Activated naive CD4-positive, alpha-beta T cell treated with anti-CD3 and anti-CD28 coated beads, Interleukin-2, amount 50 U/mL, for 72 hours (primary cell): ENCODE results near the gene PPFIBP2. TPM values are rescaled to one million over a fixed set of nuclear protein-coding genes. Genes with fewer than 3 reads are reported as not detected.

Experiments
- ATAC-seq, 2 donors: fragments of 150-1000 bp; cut with Tn5 transposase; 2 replicates each; pipeline ENCODE4 v1.10.0; 2021; ENCODE audit warnings: mild to moderate bottlenecking in 2 of 2, moderate library complexity in 2 of 2
- DNase-seq, 2 donors: peaks; one replicate each; pipeline ENCODE4 v3.0.0; 2021 to 2022; ENCODE audit warnings: low spot score in 2 of 2
- H3K27ac Mint-ChIP-seq, 2 donors: one replicate each; pipeline ENCODE4 v1.8.0; 2022; ENCODE audit warnings: mild to moderate bottlenecking in 2 of 2, mixed read lengths in 2 of 2
- H3K36me3 Mint-ChIP-seq, 2 donors: one replicate each; pipeline ENCODE4 v1.8.0; 2022; ENCODE audit warnings: mixed read lengths in 2 of 2
- H3K9me3 Mint-ChIP-seq, 2 donors: one replicate each; pipeline ENCODE4 v1.8.0; 2022; ENCODE audit warnings: mixed read lengths in 2 of 2
- total RNA-seq, 2 donors: library from RNA; stranded (reverse); gene quantifications; one replicate each; pipeline ENCODE4 v1.2.3, GENCODE V29; 2022

PPFIBP2 gene
- total RNA-seq, 2 donors from 2014 or later = 13.7 to 19.9 TPM

DNA sequence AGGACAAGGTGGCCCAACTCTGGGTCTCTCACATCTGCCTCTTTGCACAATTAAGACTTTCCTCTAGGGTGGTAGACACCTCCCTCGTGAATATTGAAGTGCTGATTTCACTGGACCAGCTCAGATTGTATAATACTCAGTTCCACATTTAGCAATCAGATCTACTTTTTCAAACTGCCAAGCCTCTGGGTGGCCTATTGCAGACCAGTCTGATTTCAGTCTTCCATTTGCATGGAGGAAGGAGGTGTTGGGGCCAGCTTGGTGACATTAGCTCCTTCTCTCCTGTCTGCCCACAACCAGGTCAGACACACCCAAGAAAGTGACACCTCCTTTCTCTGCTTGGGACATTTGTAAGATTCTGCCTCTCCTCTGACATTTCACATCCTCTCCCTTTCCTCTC, 78.2 kb downstream of the PPFIBP2 start:
- DNase-seq (no peak), ATAC-seq (no peak)
- Mint-ChIP-seq H3K9me3 (no peaks in the 10 kb centered on the region), H3K27ac (no peak overlapping the region), H3K36me3 (no peaks in the 10 kb centered on the region)

DNA sequence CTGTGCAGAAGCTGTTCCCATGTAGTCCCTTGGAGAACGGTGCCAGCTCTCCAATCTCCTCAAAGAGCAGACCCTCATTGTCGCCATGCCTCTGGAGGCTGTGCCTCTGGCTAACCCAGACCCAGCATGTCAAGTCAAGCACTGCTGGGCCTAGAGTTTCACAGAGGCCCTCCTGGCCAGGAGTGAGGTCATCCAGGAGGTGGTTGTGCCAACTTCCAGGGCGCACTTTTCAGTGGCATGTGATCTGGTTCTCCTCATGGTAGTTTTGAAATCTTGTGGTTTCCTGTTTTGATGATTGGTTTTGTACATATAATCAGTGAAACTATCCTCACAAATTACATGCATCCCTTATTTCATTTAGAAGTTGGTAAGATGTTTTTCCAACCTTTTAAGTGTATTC, 78.9 kb downstream of the PPFIBP2 start:
- ATAC-seq (no peak), DNase-seq (no peak)
- Mint-ChIP-seq H3K36me3 (no peaks in the 10 kb centered on the region), H3K27ac (no peak overlapping the region), H3K9me3 (no peaks in the 10 kb centered on the region)

DNA sequence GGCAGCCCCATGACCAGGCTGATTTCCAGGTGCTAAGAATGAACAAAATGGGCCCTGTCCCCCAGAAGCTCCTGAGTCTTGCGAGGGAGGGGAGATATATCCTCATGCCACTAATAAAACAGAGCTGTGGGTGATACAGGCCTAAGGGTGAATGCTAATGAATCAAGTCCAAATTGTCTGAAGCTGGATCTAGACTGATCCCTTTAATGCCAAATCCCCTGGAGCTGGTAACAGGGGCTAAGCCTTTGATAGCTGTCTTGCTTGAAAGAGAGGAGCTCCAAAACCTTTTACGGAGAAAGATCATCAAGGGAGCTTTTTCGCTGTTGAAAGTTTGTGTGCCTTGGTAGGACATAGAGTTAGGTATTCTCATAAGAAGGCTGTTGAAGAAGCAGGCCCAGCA, 79.7 kb downstream of the PPFIBP2 start:
- H3K36me3 Mint-ChIP-seq = no peaks in the 10 kb centered on the region
- no peak for DNase-seq
- H3K9me3 Mint-ChIP-seq = no peaks in the 10 kb centered on the region
- no peak for ATAC-seq
- H3K27ac Mint-ChIP-seq = no peak overlapping the region

DNA sequence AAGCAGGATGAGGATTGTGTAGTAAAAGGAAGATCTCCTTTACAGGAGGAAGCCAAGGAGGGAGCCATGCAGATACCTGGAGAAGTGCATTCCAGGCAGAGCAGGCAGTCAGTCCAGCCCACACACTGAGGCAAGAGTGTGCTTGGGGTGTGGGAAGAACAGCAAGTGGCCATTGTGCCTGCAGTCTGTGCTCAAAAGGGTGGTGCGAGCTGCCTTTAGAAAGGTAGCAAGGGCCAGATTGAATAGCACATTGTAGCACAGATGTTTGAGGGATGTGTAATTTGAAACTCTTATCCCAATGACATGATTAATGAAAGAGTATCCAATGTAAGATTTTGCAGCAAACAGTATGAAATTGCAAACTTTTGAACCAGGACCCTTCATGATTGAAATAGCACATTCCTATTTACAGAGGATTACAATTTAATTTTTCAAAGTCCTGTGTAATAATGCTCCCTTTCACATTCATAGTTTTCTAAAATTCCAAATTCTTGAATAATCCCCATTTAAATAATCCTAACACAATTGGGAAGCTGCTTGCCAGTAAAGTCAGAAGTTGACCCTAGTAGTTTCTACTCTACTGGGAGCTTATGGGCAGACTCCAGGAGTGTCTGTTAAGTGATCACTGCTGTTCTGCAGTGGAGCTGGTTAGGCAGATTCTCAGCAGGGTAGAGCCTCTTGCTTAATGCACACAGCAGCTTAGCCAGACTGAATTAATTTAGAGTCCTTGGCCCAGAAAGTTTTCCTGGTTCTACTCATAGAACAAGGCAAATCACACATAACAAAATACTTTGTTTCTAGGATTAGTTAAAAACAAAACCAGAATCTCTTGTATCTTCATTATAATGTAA, 81.4 kb downstream of the PPFIBP2 start:
- DNase-seq (no peak), ATAC-seq (no peak)
- Mint-ChIP-seq H3K36me3 (peaks cover 0 to 5% of the 10 kb centered on the region in 2 donors), H3K9me3 (no peaks in the 10 kb centered on the region), H3K27ac (no peak overlapping the region)

DNA sequence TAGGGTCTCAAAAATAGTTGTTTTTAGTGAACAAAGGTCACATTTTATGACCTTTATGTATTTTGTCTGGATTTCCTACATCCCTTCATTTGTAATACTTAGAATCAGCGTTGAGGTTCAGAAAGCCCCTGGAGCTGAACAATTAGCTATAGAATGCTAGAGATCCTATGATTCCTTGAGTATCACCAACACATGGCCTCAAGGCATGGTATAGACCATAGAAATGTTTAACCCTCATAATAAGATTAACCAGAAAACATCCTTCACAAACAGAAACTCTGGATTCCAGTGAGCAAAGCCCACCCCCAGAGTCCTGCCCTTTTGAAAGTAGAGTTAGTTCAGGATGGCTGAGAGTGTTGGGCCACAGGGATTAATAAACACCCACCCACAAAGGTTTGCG, 82.2 kb downstream of the PPFIBP2 start:
- H3K9me3 Mint-ChIP-seq = no peaks in the 10 kb centered on the region
- DNase-seq = no peak
- ATAC-seq = no peak
- H3K36me3 Mint-ChIP-seq = peaks cover 0 to 7% of the 10 kb centered on the region in 2 donors
- no peak overlapping the region for H3K27ac Mint-ChIP-seq

DNA sequence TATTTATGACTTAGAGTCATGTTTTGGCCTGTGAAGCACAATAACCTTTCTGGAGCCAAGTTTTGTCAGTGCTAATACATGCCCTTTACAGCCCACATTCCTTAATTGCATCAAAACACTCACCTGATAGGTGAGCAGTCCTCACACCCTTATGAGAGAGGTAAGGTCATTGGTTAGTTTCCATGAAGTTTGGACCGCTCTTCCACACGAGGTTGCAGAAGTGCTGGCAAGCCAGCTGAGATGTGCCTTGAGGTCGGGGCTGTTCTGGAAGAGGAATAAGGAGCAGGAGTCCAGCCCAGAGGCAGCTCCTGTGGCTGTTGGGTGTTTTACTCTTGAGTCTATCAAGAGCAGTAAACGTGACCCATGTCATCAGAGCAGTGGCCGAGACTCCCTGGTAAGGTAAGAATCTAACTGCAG, 83.2 kb downstream of the PPFIBP2 start:
- no peaks in the 10 kb centered on the region for H3K9me3 Mint-ChIP-seq
- no peak for ATAC-seq
- H3K36me3 Mint-ChIP-seq = peaks cover 0 to 7% of the 10 kb centered on the region in 2 donors

DNA sequence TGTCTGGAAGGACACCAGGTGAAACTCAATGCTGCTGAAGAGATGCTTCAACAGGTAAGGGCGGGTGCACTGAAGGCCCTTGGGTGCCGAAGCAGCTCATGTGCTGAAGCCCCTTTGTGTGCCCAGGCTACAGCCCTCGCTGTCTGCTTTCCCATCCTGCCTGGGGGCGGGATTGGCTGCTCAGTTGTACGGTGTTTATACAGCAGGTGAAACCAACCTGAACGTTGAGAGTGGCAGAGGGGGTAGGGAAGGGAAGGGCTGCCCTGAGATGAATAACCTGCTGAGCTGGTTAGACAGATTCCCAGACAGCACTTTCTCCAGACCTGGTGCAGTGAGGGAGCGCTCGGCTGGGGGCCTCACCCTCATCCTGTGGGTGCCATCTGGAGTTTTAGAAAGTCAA, 83.8 kb downstream of the PPFIBP2 start:
- Mint-ChIP-seq H3K36me3 (peaks cover 0 to 7% of the 10 kb centered on the region in 2 donors), H3K27ac (no peak overlapping the region), H3K9me3 (no peaks in the 10 kb centered on the region)
- DNase-seq (no peak), ATAC-seq (no peak)

More for the DNA sequence above, 83.2 kb downstream of the PPFIBP2 start:
- DNase-seq = no peak
- no peak overlapping the region for H3K27ac Mint-ChIP-seq

DNA sequence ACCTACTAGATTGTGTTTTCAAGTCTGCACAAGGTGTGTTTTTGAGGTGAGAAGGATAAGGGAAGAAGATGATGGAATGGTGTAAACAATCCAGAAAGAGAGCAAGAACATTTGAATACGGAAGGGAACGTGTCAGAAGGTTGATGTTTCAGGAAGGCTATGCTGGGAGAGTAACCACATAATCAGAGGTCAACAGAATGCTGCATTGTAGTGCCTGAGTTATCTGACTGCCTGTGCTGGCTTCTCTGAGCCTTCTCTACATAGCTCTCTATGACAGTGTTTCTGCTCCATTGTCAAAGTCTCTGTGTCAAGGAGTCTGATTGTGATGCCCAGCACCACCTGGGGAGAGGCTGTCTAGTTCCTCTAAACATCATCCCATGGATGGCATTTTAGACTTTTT, 85.4 kb downstream of the PPFIBP2 start:
- H3K27ac Mint-ChIP-seq = no peak overlapping the region
- no peaks in the 10 kb centered on the region for H3K9me3 Mint-ChIP-seq

DNA sequence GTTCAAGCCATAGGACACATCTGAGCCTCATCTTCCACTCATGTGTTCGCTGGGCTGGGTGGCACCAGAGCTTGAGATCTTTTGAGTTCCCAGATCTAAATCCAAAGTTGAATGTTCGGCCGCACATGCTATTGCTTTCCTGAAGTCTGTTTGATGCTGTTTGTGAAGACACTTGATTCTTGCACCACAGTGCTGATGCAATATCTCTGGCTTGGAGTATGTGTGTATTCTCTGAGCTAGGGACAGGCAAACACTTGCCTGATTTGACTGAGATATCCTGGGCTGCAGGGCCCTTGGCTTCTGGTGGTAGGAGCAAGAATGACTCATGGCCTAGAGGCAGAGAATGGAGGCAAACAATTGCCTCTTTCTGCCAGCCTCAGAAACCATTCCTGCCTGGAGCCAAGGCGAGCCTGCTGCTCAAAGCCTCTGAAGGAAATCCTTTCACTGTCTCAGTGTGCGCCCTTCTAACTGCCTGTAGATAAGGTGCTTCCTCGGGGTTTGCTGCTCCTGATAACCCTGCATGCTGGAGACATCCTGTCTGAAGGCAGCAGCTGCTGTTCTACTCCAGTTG, 86.5 kb downstream of the PPFIBP2 start:
- DNase-seq (no peak), ATAC-seq (no peak)
- Mint-ChIP-seq H3K36me3 (peaks cover 0 to 7% of the 10 kb centered on the region in 2 donors), H3K27ac (no peak overlapping the region), H3K9me3 (no peaks in the 10 kb centered on the region)

More for the DNA sequence above, 85.4 kb downstream of the PPFIBP2 start:
- H3K36me3 Mint-ChIP-seq = peaks cover 0 to 7% of the 10 kb centered on the region in 2 donors
- ATAC-seq = no peak
- DNase-seq = no peak

DNA sequence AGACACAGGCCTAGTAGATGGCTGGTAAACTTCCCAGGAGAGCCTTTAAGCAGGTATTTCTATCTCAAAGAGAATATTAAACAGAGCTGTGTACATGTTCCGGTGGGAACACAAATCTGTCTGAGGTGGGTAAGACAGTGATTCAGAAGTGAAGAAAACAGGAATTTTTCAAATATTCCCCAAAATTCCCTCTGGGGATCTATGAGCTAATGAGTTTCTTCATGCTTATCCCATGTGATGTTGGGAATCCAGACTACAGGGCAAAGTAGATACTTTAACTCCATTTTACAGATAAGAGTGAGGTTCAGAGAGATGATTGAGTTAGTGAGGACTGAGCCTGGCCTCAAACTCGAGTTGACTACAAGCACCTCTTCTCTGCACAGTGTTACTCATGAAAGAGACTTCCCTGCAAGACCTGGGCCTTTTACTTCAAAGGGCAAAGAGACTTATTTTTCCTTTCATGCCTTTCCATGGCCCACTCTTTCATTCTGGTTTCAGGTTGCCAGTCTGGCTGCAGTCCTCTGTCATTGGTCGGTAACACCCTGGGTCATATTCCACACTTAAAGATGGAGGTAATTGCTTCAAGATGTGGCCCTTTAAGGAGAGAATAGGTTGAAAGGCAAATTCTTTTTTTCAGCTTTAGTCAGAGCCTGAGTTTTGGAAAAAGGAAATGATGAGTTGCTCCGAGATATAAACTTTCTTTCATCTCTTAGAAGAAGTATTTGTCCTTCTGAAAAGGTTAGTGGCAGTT, 89.4 kb downstream of the PPFIBP2 start:
- H3K27ac Mint-ChIP-seq = no peak overlapping the region
- no peak for ATAC-seq
- DNase-seq = no peak
- peaks cover 0 to 7% of the 10 kb centered on the region in 2 donors for H3K36me3 Mint-ChIP-seq
- H3K9me3 Mint-ChIP-seq = no peaks in the 10 kb centered on the region

DNA sequence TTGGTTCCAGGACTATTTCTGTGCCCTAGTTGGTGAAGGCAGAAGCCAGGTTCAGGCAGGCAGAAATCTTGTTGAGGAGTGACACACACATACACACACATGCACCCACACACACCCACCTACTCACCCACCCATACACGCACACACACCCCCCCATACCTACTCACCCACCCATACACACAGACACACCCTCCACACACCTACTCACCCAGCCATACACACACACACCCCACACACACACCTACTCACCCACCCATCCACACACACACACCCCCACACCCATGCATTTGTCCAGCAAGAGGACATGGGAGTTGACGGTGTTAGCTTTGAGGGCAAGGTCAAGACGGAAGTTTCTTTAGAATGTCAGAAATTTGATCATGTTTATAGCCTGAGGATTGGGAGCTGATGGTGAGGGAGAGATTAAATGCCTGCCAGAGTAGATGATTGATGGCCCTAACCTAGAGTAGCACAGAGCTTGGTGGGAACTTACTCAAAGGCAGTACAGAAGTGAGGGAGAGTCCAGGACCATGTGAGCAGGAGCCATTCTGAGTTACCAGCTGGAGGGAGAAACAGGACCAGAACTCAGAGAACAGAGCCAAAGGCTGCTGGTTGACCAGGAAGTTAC, 90.6 kb downstream of the PPFIBP2 start:
- DNase-seq (no peak), ATAC-seq (no peak)
- Mint-ChIP-seq H3K27ac (no peak overlapping the region), H3K36me3 (peaks cover 0 to 7% of the 10 kb centered on the region in 2 donors), H3K9me3 (no peaks in the 10 kb centered on the region)

DNA sequence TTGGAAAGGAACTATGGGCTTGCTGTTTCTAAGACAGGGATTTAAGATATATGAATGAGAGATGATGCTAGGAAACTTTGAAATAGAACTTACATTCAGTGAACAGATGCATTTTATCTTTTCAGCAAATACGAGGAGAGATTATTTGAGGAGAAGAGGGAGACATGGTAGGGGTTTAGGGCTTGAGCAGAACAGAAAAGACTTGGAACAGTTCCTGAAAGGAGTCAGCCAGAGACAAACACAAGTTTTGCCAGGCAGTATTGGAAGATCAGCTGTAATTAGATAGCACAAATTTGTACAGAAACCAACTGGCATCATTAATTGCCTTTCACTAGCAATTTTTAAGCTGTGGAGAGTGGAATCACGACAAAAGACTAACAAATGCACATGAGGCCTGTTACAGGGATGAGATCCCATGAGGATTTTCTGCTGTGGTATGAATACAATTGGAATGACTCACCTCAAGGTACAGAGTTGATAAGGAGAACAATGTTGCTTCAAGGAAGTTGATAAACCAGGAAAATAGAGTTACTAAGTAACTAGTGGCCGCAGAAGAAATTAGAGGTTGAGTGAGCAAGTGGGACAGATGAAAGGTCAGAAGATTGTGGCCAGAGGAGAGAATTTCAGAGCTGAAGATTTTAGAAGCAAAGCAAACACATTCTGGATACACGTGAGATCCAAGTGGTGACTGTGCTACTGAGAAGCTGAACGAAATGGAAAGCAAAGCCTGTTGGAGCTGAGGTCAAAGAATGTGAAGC, 91.6 kb downstream of the PPFIBP2 start:
- DNase-seq (no peak), ATAC-seq (no peak)
- Mint-ChIP-seq H3K9me3 (no peaks in the 10 kb centered on the region), H3K27ac (no peak overlapping the region), H3K36me3 (peaks cover 0 to 5% of the 10 kb centered on the region in 2 donors)

DNA sequence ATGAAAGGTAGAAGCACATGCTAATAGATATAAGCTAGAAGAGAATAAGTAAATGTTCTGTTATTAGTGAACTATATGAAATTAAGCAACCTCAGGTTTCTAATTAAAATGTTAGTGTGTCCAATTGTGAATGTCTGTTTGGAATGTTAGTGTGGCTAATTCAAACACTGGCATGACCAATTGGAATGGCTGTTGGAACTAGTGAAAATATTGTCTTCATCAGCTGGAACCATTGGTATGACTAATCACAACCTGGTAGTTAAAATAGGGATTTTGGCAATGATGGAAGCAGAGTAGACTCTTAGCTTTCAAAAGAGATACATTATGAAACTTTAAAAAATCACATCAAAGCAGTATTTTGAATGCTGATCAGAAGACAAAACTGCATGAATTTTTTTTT, 92.7 kb downstream of the PPFIBP2 start:
- DNase-seq (no peak), ATAC-seq (no peak)
- Mint-ChIP-seq H3K27ac (no peak overlapping the region), H3K9me3 (no peaks in the 10 kb centered on the region), H3K36me3 (peaks cover 0 to 4% of the 10 kb centered on the region in 2 donors)

DNA sequence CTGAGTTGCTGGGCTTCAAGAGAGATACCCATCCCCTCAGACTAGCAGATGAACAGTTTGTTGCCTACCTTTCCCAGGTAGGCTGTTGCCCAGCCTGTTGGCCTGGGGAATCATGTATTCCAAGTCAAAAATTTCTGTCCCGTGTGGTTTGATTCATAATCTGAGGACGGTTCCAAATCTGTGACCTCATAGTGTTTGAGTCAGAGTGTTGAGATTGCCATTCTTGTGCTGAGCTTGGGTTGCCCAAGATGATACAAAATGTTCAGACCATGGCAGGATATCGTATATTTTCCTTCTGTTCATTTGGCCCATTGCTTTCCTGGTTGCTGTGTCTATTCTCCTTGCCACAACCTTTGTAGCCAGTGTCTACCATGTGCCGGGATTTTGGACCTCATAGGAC, 95.2 kb downstream of the PPFIBP2 start:
- DNase-seq (no peak), ATAC-seq (no peak)
- H3K9me3 Mint-ChIP-seq = no peaks in the 10 kb centered on the region
- no peak overlapping the region for H3K27ac Mint-ChIP-seq
- H3K36me3 Mint-ChIP-seq = peaks cover 0 to 12% of the 10 kb centered on the region in 2 donors

DNA sequence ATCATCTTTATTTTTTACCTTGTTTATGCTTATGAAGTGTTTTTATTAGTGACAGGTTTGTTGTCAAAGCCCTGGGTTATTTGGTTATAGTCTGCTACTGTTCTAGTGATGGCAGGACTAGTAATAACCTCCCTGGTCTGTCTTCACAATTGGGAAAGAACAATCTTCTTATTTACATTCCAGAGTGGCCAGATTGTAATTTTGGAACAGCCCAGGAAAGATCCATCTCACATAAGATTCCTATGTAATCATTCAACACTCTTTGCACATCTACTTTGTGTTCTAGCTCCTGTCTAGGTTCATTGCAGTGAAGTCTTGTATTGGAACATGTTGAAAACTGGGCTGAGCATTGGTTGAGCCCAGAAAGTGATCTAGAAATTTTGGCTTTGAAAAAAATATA, 95.7 kb downstream of the PPFIBP2 start:
- Mint-ChIP-seq H3K36me3 (peaks cover 0 to 12% of the 10 kb centered on the region in 2 donors), H3K27ac (no peak overlapping the region), H3K9me3 (no peaks in the 10 kb centered on the region)
- ATAC-seq (no peak), DNase-seq (no peak)

DNA sequence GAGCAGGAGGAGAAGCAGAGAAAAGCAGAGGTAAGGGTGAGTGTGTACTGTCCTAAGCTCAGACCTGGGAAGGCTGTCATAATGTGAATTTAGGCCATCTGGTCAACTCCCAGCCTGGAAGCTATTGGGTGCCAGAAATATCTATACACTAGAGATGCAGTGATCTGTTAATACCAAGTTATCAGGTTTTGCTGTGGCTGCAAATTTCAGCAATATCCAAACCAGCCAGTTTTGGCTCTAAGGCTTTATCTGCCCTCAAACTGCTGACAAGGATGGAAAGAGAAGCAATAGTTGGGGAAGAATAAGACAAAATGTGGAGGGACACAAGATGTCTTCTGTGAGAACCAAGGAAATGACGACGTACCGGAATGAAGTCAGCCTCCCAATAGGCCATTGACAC, 96.6 kb downstream of the PPFIBP2 start:
- no peak for DNase-seq
- H3K36me3 Mint-ChIP-seq = peaks cover 0 to 12% of the 10 kb centered on the region in 2 donors
- no peak for ATAC-seq
- H3K9me3 Mint-ChIP-seq = no peaks in the 10 kb centered on the region
- no peak overlapping the region for H3K27ac Mint-ChIP-seq
